Measurements from ENCODE around the gene VPS13A.

- TF ChIP-seq POLR2AphosphoS5 (IDR thresholded peaks at IDR 0.05) (no peak), CTCF (IDR thresholded peaks at IDR 0.05) (no peak)
Measured at GRCh38 chr9:77212801-77213200, 35.5 kb downstream of the VPS13A start.

All from esophagus muscularis mucosa (tissue), 3 donors.